GM11168 (cell line): ENCODE results near the gene CNTD1.
"Not testable (repeated sequence)": the region's sequence is repeated elsewhere in the genome, so short reads cannot be mapped to it uniquely, and the experiment has no call there.

Experiments used
- in situ Hi-C: fragments of 300-500 bp; cut with MboI; formaldehyde crosslinking; loops from one replicate; pipeline ENCODE4 v1.12.0; 2022; ENCODE audit warnings: low sequenced_read_pairs; ENCODE audit not compliant: unreplicated experiment

Gene CNTD1

GRCh38 chr17:42856093-42856492 is 57.4 kb downstream of the CNTD1 start:
- in situ Hi-C loops = not testable (repeated sequence)

DNA sequence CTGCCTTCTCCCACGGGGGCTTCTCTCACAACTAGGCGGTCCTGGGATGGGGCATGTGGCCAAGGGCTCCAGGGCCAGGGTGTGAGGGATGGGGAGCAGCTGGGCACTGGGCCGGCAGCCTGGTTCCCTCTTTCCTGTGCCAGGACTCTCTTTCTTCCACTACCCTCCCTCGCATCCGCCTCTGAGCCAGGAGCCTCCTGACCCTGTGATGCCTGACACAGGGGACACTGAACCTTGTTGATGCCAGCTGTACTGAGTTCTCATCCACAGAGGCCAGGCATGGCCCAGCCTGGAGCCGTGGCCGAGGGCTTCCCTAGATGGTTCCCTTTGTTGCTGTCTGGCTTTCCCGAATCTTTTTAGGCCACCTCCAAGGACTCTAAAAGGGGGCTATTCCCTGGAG is 57.9 kb downstream of the CNTD1 start:
- in situ Hi-C loops = not testable (repeated sequence)

DNA sequence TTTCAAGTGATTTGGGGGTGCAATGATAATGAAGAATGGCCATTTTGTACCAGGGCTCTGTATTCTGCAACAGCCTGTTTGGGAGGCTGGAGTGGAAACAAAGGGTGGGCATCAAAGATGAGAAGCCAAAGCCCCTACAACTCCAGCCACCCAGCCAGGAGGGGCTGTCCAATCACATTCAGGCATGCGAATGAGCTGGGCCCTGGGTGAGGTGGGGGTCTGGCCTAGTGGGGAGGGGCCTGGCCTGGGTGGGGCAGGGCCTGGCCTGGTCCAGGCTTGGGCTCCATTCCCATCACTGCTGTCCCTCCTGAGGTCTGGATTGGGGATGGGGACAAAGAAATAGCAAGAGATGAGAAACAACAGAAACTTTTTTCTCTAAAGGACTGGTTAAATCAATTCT is 58.7 kb downstream of the CNTD1 start:
- in situ Hi-C loops = no loop called here
